Peyer's patch (tissue), 4 donors: ENCODE results near the gene LYZL2. TPM values are rescaled to one million over a fixed set of nuclear protein-coding genes. Genes with fewer than 3 reads are reported as not detected.
"Not testable (repeated sequence)": the region's sequence is repeated elsewhere in the genome, so short reads cannot be mapped to it uniquely, and the experiment has no call there.

ENCODE experiments used
- DNase-seq, 3 donors: peaks; one replicate each; pipeline ENCODE4 v3.0.0-alpha.2; 2017 to 2019
- H3K27ac ChIP-seq, 4 donors: fragments of 200-600 bp; sonication (generic); one replicate each; pipeline ENCODE4 v1.5.1; 2016 to 2019
- H3K27me3 ChIP-seq, 2 donors: fragments of 200-600 bp; sonication (generic); one replicate each; pipeline ENCODE4 v1.5.1; 2019
- H3K36me3 ChIP-seq, 3 donors: fragments of 200-600 bp; sonication (generic); one replicate each; pipeline ENCODE4 v1.5.1; 2016 to 2019
- H3K4me1 ChIP-seq, 4 donors: fragments of 200-600 bp; sonication (generic); one replicate each; pipeline ENCODE4 v1.5.1; 2016 to 2019
- H3K4me3 ChIP-seq, 4 donors: fragments of 200-600 bp; sonication (generic); 1 replicate in 3 of 4; 2 replicates in 1 of 4; pipeline ENCODE4 v1.5.1; 2016 to 2019; ENCODE audit warnings: mild to moderate bottlenecking in 1 of 4
- H3K9me3 ChIP-seq, 4 donors: fragments of 200-600 bp; sonication (generic); one replicate each; pipeline ENCODE4 v1.5.1; 2016 to 2019; ENCODE audit warnings: mild to moderate bottlenecking in 1 of 4
- POLR2A ChIP-seq, 2 donors: fragments of 450-650 bp; IDR thresholded peaks; one replicate each; pipeline ENCODE4 v1.5.1; 2017; ENCODE audit warnings: antibody characterized with exemption in 2 of 2, mild to moderate bottlenecking in 2 of 2, moderate library complexity in 2 of 2
- total RNA-seq, 4 donors: library from RNA; depleted of rRNA; stranded (reverse); fragments of >200 nt; gene quantifications; one replicate each; pipeline ENCODE4 v1.1.0, GENCODE V29; 2016
- TF ChIP-seq, protein P1 (sequence below), 6 experiments: fragments of 450-650 bp in 4 of 6; fragments of 200-600 bp in 2 of 6; sonication (generic) in 1 of 6; IDR thresholded peaks; one replicate each; pipeline ENCODE4 v1.5.1; 2017 to 2019; ENCODE audit warnings: antibody characterized with exemption in 6 of 6, mild to moderate bottlenecking in 3 of 6, moderate library complexity in 1 of 6

Gene LYZL2
- total RNA-seq, result not detected

DNA sequence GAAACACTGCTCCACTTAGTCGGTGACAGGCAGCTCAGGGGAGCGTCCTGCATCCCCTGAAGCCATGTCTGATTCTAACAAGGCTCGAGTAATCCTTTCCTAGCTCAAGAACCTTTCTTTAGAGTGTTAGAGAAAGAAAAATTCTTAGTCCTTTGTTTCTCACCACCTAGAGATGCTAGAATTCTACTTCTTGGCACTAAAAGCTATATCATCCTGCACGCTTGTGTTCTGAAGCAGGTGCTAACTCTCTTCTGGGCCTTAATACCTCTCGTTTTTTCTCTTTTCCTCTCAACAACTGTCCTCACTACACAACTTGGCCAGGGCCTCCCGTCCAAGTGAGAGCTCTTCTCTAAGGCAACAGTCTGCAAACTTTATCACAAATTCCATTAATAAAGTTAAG is at the start of gene LYZL2:
TSS of gene LYZL2 (minus strand) at position 101 of the 400 bp plus-strand sequence. CDS start 2,838 bp downstream, outside the sequence.
- Histone ChIP-seq H3K36me3 (no peaks in the 10 kb centered on the region), H3K4me1 (no peaks in the 10 kb centered on the region), H3K27ac (no peak within 1 kb of the TSS)

GRCh38 chr10:30677616-30678015 is 48.1 kb upstream of the LYZL2 start:
- H3K9me3 ChIP-seq, H3K36me3 ChIP-seq, H3K27me3 ChIP-seq, H3K4me1 ChIP-seq, DNase-seq, H3K27ac ChIP-seq, H3K4me3 ChIP-seq: not testable (repeated sequence)

More for the DNA sequence above, at the start of gene LYZL2:
- no peak for TF ChIP-seq POLR2A (IDR thresholded peaks at IDR 0.05)
- TF ChIP-seq, protein P1, sequence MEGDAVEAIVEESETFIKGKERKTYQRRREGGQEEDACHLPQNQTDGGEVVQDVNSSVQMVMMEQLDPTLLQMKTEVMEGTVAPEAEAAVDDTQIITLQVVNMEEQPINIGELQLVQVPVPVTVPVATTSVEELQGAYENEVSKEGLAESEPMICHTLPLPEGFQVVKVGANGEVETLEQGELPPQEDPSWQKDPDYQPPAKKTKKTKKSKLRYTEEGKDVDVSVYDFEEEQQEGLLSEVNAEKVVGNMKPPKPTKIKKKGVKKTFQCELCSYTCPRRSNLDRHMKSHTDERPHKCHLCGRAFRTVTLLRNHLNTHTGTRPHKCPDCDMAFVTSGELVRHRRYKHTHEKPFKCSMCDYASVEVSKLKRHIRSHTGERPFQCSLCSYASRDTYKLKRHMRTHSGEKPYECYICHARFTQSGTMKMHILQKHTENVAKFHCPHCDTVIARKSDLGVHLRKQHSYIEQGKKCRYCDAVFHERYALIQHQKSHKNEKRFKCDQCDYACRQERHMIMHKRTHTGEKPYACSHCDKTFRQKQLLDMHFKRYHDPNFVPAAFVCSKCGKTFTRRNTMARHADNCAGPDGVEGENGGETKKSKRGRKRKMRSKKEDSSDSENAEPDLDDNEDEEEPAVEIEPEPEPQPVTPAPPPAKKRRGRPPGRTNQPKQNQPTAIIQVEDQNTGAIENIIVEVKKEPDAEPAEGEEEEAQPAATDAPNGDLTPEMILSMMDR (IDR thresholded peaks at IDR 0.05), result no peak
- Histone ChIP-seq H3K4me3 (no peak within 1 kb of the TSS), H3K9me3 (no peaks in the 10 kb centered on the region), H3K27me3 (no peaks in the 10 kb centered on the region)
- no peak for DNase-seq

DNA sequence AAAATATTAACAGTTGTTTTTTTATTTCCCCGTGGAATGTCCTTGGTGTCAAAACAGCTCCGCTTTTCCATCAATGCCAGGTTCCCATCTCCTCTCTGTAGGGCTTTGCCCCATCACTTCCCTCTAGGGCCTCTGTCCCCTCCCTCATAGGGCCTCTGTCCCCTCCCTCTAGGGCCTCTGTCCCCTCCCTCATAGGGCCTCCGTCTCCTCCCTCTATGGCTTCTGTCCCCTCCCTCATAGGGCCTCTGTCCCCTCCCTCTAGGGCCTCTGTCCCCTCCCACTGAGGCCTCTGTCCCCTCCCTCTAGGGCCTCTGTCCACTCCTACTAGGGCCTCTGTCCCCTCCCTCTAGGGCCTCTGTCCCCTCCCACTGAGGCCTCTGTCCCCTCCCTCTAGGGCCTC is 47.6 kb upstream of the LYZL2 start:
- H3K36me3 ChIP-seq, DNase-seq, H3K27ac ChIP-seq, H3K9me3 ChIP-seq, H3K27me3 ChIP-seq, H3K4me1 ChIP-seq, H3K4me3 ChIP-seq: not testable (repeated sequence)

DNA sequence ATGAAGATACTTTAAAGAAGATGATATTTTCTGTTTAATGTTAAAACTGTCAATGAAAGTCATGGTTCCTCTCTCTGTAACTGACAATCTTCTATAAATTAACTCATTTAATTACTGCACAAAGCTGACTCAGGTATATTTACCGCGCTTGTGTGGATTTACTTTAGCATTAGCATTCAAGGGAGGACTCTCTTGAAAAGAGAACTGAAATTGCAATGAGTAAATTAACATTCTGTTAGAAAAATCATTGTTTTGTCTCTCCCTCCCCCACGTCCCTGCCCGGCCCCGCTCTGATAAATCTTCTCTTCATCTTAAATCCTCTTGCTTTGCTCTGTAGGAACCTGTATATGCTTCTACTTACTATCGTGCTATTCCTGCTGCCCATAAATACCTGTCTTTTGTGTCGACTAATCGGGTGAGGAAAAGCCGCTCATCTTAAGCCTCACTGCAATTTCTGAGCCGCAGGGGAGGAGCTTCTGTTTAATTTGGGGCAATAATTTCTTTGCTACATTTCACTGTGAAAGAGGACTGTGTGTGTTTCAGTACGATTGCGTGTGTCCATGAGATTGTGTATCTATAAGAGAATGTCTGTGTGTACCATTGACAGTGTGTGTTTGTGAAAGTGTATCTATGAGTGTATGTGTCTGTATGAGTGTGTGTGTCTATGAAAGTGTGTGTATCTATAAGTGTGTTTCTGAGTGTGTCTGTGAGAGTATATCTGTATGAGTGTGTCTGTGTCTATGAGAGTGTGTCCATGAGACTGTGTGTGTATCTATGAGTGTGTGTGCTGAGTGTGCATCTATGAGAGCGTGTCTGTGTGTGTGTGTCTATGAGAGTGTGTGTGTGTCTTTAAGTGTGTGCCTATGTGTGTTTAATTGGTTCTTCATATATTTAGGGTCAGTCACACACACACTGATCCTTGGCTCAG is 46.5 kb upstream of the LYZL2 start:
- no peak for DNase-seq
- no peak overlapping the region for H3K27ac ChIP-seq
- H3K4me3 ChIP-seq, result no peak overlapping the region
- H3K27me3 ChIP-seq, result no peaks in the 10 kb centered on the region
- no peaks in the 10 kb centered on the region for H3K4me1 ChIP-seq
- H3K9me3 ChIP-seq, result no peaks in the 10 kb centered on the region
- no peak for TF ChIP-seq POLR2A (IDR thresholded peaks at IDR 0.05)
- TF ChIP-seq, protein P1 (IDR thresholded peaks at IDR 0.05), result no peak
- H3K36me3 ChIP-seq, result no peaks in the 10 kb centered on the region

- TF ChIP-seq, protein P1 (IDR thresholded peaks at IDR 0.05), result no peak
- no peak for TF ChIP-seq POLR2A (IDR thresholded peaks at IDR 0.05)
- Histone ChIP-seq H3K27ac (no peak overlapping the region), H3K9me3 (no peaks in the 10 kb centered on the region), H3K4me3 (no peak overlapping the region), H3K4me1 (no peaks in the 10 kb centered on the region), H3K27me3 (no peaks in the 10 kb centered on the region), H3K36me3 (no peaks in the 10 kb centered on the region)
- no peak for DNase-seq
Measured at GRCh38 chr10:30674796-30675195, 45.2 kb upstream of the LYZL2 start.

GRCh38 chr10:30673262-30673661 is 43.7 kb upstream of the LYZL2 start:
- H3K27ac ChIP-seq, H3K27me3 ChIP-seq, DNase-seq, H3K36me3 ChIP-seq, H3K4me1 ChIP-seq, H3K4me3 ChIP-seq, H3K9me3 ChIP-seq: not testable (repeated sequence)

GRCh38 chr10:30672338-30672737 is 42.8 kb upstream of the LYZL2 start:
- not testable (repeated sequence) for H3K9me3 ChIP-seq, DNase-seq, H3K36me3 ChIP-seq, H3K4me1 ChIP-seq, H3K27me3 ChIP-seq, H3K4me3 ChIP-seq, H3K27ac ChIP-seq
